GM23248 (cell line): Measurements from ENCODE around the gene CSRNP3. TPM values are rescaled to one million over a fixed set of nuclear protein-coding genes. Genes with fewer than 3 reads are reported as not detected.

Experiments
- DNase-seq: peaks from one replicate; pipeline ENCODE4 v3.0.0-alpha.2; 2015
- H2AFZ ChIP-seq: fragments of 200-600 bp; sonication (generic); 2 replicates; pipeline ENCODE4 v1.6.1; 2016; ENCODE audit warnings: antibody characterized with exemption
- H3F3A ChIP-seq: fragments of 200-600 bp; sonication (generic); 2 replicates; pipeline ENCODE4 v1.6.1; 2016; ENCODE audit warnings: mild to moderate bottlenecking, antibody characterized with exemption, mixed run types; ENCODE audit not compliant: insufficient read depth
- H3K27ac ChIP-seq: fragments of 200-600 bp; sonication (generic); 2 replicates; pipeline ENCODE4 v1.5.1; 2016; ENCODE audit warnings: mild to moderate bottlenecking
- H3K27me3 ChIP-seq: fragments of 200-600 bp; sonication (generic); replicated peaks from 2 replicates; pipeline ENCODE4 v1.6.1; 2016; ENCODE audit warnings: mild to moderate bottlenecking; ENCODE audit not compliant: insufficient read depth
- H3K36me3 ChIP-seq: fragments of 200-600 bp; sonication (generic); 2 replicates; pipeline ENCODE4 v1.6.1; 2016; ENCODE audit warnings: low read depth, mild to moderate bottlenecking
- H3K4me1 ChIP-seq: fragments of 200-600 bp; sonication (generic); 2 replicates; pipeline ENCODE4 v1.6.1; 2016; ENCODE audit warnings: mild to moderate bottlenecking; ENCODE audit not compliant: insufficient read depth
- H3K4me2 ChIP-seq: fragments of 200-600 bp; sonication (generic); one replicate; pipeline ENCODE4 v1.6.1; 2016; ENCODE audit warnings: mild to moderate bottlenecking; ENCODE audit not compliant: unreplicated experiment
- H3K4me3 ChIP-seq: fragments of 200-600 bp; sonication (generic); 2 replicates; pipeline ENCODE4 v1.5.1; 2016; ENCODE audit warnings: mild to moderate bottlenecking
- H3K79me2 ChIP-seq: fragments of 200-600 bp; sonication (generic); 2 replicates; pipeline ENCODE4 v1.6.1; 2016; ENCODE audit warnings: mild to moderate bottlenecking; ENCODE audit not compliant: insufficient read depth
- H3K9ac ChIP-seq: fragments of 200-600 bp; sonication (generic); 2 replicates; pipeline ENCODE4 v1.6.1; 2016; ENCODE audit warnings: mild to moderate bottlenecking
- H3K9me2 ChIP-seq: fragments of 200-600 bp; sonication (generic); 2 replicates; pipeline ENCODE4 v1.6.1; 2016; ENCODE audit warnings: mixed run types, mild to moderate bottlenecking, moderate library complexity; ENCODE audit not compliant: insufficient read depth
- H3K9me3 ChIP-seq: fragments of 200-600 bp; sonication (generic); one replicate; pipeline ENCODE4 v1.6.1; 2017; ENCODE audit warnings: low read depth
- H4K20me1 ChIP-seq: fragments of 200-600 bp; sonication (generic); 2 replicates; pipeline ENCODE4 v1.6.0; 2016; ENCODE audit not compliant: insufficient read depth
- EZH2 ChIP-seq: fragments of 200-600 bp; sonication (generic); IDR thresholded peaks from 2 replicates; pipeline ENCODE4 v1.6.1; 2018; ENCODE audit warnings: antibody characterized with exemption, mild to moderate bottlenecking; ENCODE audit not compliant: insufficient read depth, poor library complexity, severe bottlenecking
- EZH2phosphoT487 ChIP-seq: fragments of 200-600 bp; sonication (generic); IDR thresholded peaks from 2 replicates; pipeline ENCODE4 v1.6.1; 2018; ENCODE audit warnings: antibody characterized with exemption, moderate library complexity, mild to moderate bottlenecking, low read depth; ENCODE audit not compliant: insufficient read depth
- WGBS, 2 experiments: methylation state at CpG; one replicate each; pipeline ENCODE4 v1.1.6; 2015 to 2017; ENCODE audit warnings: low lambda C conversion rate in 2 of 2, low coverage in 1 of 2; ENCODE audit errors: missing lambda C conversion rate in 2 of 2; 5-methylcytosine and 5-hydroxymethylcytosine counted together
- in situ Hi-C: fragments of 300-500 bp; cut with MboI; formaldehyde crosslinking; loops from 2 replicates; pipeline ENCODE4 v1.15.0; 2020
- polyA plus RNA-seq: library from polyadenylated mRNA; unstranded; fragments of >200 nt; fragmentation: Nextera tagmentation; extraction: Ambion mirVana; gene quantifications from 2 replicates; pipeline ENCODE4 v1.2.1, GENCODE V29; 2016
- total RNA-seq: library from RNA; depleted of rRNA; stranded (reverse); fragments of >200 nt; shearing (Covaris generic); gene quantifications from 2 replicates; pipeline ENCODE4 v1.2.3, GENCODE V29; 2014

Gene CSRNP3
- total and polyA plus RNA-seq, 2 experiments from 2014 or later = 0.43 to 0.73 TPM

DNA sequence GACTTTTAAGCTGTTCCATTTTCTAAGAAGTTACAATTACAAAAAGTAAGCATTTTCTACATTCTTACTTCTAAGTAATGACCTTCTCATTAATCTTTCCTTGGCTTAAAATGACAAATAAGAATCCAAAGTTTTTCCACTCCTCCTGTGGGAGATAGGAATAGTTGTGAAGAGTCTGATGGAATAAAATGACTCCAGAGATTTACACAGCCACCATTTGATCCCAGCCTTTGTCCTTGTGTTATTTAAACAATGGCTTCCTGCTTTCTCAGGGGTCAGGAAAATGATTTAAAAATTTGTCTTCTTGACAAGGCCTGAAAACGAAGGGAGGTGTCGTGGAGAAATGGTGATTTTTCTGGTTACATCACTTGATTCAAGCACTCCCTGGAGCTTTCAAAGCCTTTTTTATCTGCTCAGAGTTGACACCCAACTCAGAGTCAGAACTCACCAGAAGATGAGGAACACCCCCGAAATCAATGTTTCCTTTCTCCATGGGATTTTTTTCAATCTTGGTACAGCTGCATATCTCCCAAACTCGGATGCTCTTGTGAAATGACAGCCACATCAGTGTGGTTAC is 218.0 kb downstream of the CSRNP3 start:
- no peaks in the 10 kb centered on the region for H3K9me3 ChIP-seq
- TF ChIP-seq EZH2phosphoT487 = no peak
- TF ChIP-seq EZH2 = no peak
- H3K4me2 ChIP-seq = no peak overlapping the region
- no peaks in the 10 kb centered on the region for H3K79me2 ChIP-seq
- H3K36me3 ChIP-seq = no peaks in the 10 kb centered on the region
- H3K27me3 ChIP-seq = no peaks in the 10 kb centered on the region
- no peaks in the 10 kb centered on the region for H3K4me1 ChIP-seq
- WGBS, 2 experiments = 73 to 77% methylated on average over 4 of the region's 4 CpGs
- in situ Hi-C loops = loop anchor here (10.0 kb wide), 1 partner anchor 283 kb away; no protein-coding TSS in a partner anchor
- no peak overlapping the region for H2AFZ ChIP-seq
- H3F3A ChIP-seq = no peaks in the 10 kb centered on the region
- no peaks in the 10 kb centered on the region for H3K9me2 ChIP-seq
- DNase-seq = no peak
- no peak overlapping the region for H3K27ac ChIP-seq
- H4K20me1 ChIP-seq = no peaks in the 10 kb centered on the region
- H3K4me3 ChIP-seq = no peak overlapping the region
- H3K9ac ChIP-seq = no peak overlapping the region

DNA sequence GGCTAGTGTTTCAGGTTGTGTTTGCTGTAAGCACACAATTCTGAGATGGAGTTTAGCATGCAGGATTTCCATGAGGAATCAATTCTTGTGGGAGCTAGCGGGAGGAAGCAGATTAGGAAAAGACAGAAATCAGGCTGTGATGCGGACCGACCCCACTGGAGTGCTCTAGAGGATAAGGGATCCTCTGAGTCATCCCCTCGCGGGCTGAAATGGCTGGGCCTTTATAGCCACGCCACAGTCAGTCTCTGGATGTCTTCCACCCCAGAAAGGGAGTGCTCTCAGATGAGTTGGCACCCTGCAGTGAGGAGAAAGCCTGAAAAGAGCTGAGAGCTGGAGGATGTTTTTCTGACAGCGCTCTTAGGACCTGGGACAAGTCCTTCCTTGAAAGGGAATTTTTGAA is 222.1 kb downstream of the CSRNP3 start:
- no peaks in the 10 kb centered on the region for H3K4me1 ChIP-seq
- H4K20me1 ChIP-seq = no peaks in the 10 kb centered on the region
- no peaks in the 10 kb centered on the region; the same call in 1 of the 2 replicates for H3K27me3 ChIP-seq
- H2AFZ ChIP-seq = peak overlapping the region; percentile 31; the same call in 1 of the 2 replicates
- H3K36me3 ChIP-seq = no peaks in the 10 kb centered on the region
- no peak overlapping the region for H3K27ac ChIP-seq
- no peak for TF ChIP-seq EZH2phosphoT487
- TF ChIP-seq EZH2 = no peak
- H3K9ac ChIP-seq = peak overlapping the region; percentile 21; the same call in 1 of the 2 replicates
- H3K9me2 ChIP-seq = no peaks in the 10 kb centered on the region
- H3K4me3 ChIP-seq = no peak overlapping the region
- 55% methylated on average over 7 of the region's 7 CpGs for WGBS, 2 experiments
- H3K79me2 ChIP-seq = no peaks in the 10 kb centered on the region
- no peaks in the 10 kb centered on the region for H3F3A ChIP-seq
- H3K4me2 ChIP-seq = no peak overlapping the region
- H3K9me3 ChIP-seq = no peaks in the 10 kb centered on the region
- in situ Hi-C loops = no loop called here
- peak; percentile 80 for DNase-seq

DNA sequence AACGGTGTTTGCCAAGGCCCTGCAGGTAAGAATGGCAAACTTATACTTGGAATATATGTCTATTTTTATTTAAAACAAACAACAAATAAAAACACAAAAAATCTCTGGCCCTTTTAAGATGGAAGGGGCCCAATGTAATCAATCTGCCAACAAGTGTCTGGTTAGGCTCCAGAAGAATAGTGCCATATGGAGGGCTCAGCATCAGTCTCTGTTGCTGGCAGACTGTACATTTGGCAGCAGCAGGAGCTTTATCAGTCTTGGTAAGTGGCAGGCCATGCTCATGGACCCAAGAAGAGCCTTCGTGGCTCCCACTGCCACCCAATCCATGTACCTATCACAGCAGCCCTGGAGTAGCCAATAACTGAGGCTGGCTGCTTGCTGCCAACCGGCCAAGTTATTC is 223.4 kb downstream of the CSRNP3 start:
- Histone ChIP-seq H3K4me2 (no peak overlapping the region), H3K27me3 (no peaks in the 10 kb centered on the region; the same call in 1 of the 2 replicates), H3K36me3 (no peaks in the 10 kb centered on the region), H3K4me1 (no peaks in the 10 kb centered on the region), H3K9me3 (no peaks in the 10 kb centered on the region), H4K20me1 (no peaks in the 10 kb centered on the region), H2AFZ (no peak overlapping the region), H3K9ac (no peak overlapping the region), H3F3A (no peaks in the 10 kb centered on the region), H3K79me2 (no peaks in the 10 kb centered on the region), H3K4me3 (no peak overlapping the region), H3K9me2 (no peaks in the 10 kb centered on the region), H3K27ac (no peak overlapping the region)
- TF ChIP-seq EZH2 (no peak), EZH2phosphoT487 (no peak)
- no peak for DNase-seq
- 66 to 75% methylated on average over 3 of the region's 3 CpGs for WGBS, 2 experiments
- in situ Hi-C loops = no loop called here

DNA sequence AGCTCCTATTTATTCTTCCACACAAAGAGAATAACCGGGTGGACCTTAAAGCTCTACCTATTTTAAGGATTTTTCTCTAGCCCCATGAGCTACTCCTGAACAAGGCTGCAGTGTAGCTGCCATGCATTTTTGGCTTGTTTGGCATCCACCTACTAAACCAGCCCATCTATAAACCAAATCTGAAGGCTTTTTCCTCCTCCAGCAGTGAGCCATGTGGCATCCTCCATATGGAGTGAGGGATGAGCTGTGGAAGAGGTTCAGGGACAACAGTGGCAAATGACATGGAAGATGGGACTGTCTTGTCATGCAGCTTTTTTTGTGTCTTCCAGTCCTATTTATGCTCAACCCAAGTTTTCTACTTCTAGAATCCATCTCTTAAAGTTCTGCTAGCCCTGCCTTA is 224.3 kb downstream of the CSRNP3 start:
- no peaks in the 10 kb centered on the region for H3K9me3 ChIP-seq
- H3K4me1 ChIP-seq = no peaks in the 10 kb centered on the region
- in situ Hi-C loops = no loop called here
- H2AFZ ChIP-seq = no peak overlapping the region
- H3K27ac ChIP-seq = no peak overlapping the region
- no peaks in the 10 kb centered on the region for H3F3A ChIP-seq
- H3K9me2 ChIP-seq = no peaks in the 10 kb centered on the region
- H3K79me2 ChIP-seq = no peaks in the 10 kb centered on the region
- no peak for DNase-seq
- H4K20me1 ChIP-seq = no peaks in the 10 kb centered on the region
- no peak overlapping the region for H3K4me2 ChIP-seq
- TF ChIP-seq EZH2 = no peak
- no peak for TF ChIP-seq EZH2phosphoT487
- no peaks in the 10 kb centered on the region; the same call in 1 of the 2 replicates for H3K27me3 ChIP-seq
- no peak overlapping the region for H3K9ac ChIP-seq
- 71 to 92% methylated on average over 1 of the region's 1 CpG for WGBS, 2 experiments
- H3K36me3 ChIP-seq = no peaks in the 10 kb centered on the region
- H3K4me3 ChIP-seq = no peak overlapping the region
